D721Med (cell line): ENCODE results near the gene LAMB1.

Source experiments
- DNase-seq: peaks from one replicate; pipeline ENCODE4 v3.0.0; 2011; ENCODE audit warnings: low spot score; ENCODE audit not compliant: insufficient read length
- FAIRE-seq: peaks from 2 replicates; lab custom pipeline; 2011; peaks lifted over from hg19 to GRCh38; lab: Jason Lieb, UNC
- TF ChIP-seq, protein P1 (sequence below): IDR thresholded peaks from 2 replicates; pipeline ENCODE4 v1.5.1; 2012; ENCODE audit warnings: mild to moderate bottlenecking, control low read depth; ENCODE audit not compliant: insufficient read depth; ENCODE audit errors: missing control alignments

LAMB1 gene

DNA sequence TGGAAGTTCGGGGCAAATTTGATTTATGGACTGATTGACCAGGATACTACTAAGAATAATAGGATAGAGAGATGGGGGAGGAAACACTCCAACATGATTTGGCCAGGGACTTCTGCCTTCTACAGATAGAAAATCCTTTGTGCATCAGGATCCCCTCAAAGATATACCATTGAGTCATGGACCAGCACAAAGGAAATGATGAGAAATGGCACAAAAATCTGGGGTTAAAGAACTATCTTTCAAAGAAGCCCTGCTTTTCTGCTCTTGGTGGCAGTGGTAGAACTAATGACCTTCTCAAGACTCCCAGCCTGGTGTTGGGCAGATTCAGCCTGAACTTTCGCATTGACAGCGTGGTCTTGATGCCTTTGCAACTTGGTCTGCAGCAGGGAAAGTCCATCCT is 27.6 kb upstream of the LAMB1 start:
- TF ChIP-seq, protein P1, sequence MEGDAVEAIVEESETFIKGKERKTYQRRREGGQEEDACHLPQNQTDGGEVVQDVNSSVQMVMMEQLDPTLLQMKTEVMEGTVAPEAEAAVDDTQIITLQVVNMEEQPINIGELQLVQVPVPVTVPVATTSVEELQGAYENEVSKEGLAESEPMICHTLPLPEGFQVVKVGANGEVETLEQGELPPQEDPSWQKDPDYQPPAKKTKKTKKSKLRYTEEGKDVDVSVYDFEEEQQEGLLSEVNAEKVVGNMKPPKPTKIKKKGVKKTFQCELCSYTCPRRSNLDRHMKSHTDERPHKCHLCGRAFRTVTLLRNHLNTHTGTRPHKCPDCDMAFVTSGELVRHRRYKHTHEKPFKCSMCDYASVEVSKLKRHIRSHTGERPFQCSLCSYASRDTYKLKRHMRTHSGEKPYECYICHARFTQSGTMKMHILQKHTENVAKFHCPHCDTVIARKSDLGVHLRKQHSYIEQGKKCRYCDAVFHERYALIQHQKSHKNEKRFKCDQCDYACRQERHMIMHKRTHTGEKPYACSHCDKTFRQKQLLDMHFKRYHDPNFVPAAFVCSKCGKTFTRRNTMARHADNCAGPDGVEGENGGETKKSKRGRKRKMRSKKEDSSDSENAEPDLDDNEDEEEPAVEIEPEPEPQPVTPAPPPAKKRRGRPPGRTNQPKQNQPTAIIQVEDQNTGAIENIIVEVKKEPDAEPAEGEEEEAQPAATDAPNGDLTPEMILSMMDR = no peak
- FAIRE-seq (no peak), DNase-seq (no peak)

DNA sequence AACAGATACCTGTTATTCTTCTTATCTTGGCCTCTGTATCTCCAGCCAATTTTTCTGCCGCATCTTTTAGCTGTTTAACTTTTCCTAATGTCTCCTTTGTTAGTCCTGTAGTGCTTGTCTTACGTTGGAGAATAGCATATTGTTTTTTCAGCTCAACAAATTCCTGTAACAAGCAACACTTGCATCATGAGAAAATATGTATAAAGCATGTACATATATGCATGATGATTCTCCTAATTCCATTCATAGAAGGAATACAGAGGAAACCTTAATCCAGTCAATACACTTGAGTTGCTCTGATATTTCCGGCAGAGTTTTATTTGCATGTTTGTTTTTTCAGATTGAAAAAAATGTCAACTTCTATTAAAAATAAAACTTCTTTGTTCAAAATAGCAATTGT is 26.1 kb upstream of the LAMB1 start:
- FAIRE-seq (no peak), DNase-seq (no peak)
- TF ChIP-seq, protein P1 = no peak

DNA sequence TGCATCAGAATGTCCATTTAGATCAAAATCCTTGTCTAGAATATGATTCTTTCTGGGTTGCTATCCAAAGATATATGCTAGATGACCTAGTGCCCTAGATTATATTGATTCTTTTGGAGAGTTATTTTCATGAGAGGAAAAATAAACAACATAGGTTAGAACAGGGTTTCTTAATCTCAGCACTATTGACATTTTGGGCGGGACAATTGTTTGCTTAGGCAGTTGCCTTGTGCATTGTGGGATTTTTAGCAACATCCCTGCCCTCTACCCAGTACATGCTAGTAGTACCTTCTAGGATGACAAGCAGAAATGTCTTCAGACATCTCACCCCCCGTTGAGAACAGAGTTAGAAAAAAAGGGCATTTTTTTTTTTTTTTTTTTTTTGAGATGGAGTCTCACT is 25.1 kb upstream of the LAMB1 start:
- DNase-seq (no peak), FAIRE-seq (no peak)
- TF ChIP-seq, protein P1 = no peak

DNA sequence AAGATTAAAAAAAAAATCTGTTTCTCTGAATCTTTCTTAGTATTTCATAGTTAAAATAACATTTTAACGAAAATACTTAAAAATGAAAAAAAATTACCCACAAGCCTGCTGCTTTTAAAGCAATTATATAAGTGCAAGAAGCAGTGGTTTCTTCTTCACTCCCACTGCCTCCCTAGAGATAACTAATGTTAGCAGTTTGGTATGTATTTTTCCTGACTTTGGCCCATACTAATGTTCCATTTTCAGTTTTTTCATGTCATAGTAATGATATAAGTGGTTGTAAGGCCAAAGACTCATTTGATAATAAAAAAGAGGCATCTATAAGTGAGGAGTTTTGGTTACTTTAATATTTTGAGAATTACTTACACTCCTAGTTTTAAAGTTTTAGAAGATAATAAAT is 24.3 kb upstream of the LAMB1 start:
- FAIRE-seq = no peak
- DNase-seq = no peak
- TF ChIP-seq, protein P1 = no peak

DNA sequence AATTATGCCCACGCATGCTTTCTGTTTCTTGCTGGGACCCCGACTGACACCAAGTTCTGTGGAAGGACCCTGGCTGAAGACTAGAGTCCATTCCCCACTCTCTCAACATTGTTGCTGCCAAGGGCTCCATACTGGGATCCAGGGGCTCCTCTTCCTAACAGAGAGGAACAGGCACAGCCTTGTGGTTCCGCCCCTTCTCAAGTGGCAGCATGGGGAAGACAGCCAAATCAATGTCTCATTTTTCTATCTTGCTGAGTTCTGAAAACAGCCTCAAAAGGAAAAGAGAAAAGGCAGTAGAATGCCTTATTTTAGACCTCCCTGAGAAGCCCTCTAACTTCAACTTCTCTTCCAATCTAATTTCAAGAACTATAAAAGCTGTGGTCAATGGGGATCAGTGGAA is 23.7 kb upstream of the LAMB1 start:
- DNase-seq (no peak), FAIRE-seq (no peak)
- TF ChIP-seq, protein P1 = no peak

DNA sequence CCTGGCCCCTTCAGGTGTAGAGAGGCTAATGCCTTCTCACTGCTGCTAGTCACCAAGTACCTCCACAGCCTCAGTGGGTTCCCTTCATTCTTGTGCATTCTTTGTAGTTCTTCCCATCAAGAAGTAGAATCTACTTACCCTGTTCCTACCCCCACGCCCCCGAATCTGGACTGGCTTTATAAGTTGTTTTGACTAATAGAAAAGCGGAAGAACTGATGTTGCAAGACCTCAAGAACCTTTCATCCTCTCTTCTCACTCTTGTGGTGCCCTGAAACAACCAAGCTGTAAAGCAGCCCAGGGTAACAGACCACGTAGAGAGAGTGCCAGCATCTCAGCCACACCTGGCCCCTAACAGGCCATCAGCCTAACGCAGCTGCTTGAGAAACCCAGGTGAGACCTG is 23.2 kb upstream of the LAMB1 start:
- no peak for FAIRE-seq
- DNase-seq = no peak
- TF ChIP-seq, protein P1 = no peak

DNA sequence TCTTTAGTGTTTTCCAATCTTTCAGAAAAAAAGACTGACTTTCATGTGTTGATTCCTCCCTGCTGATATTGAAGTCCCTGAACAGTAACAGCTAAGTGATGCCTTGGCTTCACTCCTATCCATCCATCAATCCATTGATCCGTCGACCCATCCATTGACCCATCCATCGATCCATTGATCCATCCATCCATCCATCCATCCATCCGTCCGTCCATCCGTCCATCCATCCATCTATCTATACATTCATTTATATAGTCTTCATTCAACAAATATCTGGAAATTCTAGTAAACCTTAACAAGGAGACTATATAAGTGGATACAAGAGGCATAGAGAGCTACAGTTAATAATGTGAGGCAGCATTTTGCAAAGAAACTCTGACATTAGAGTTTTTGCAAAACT is 21.6 kb upstream of the LAMB1 start:
- TF ChIP-seq, protein P1 = no peak
- no peak for FAIRE-seq
- no peak for DNase-seq
